ENCODE data around the gene OR51D1.

- no peak for TF ChIP-seq CTCF (IDR thresholded peaks at IDR 0.05; ENCODE audit: insufficient read depth, low read length)
- no peak for TF ChIP-seq GABPA (IDR thresholded peaks at IDR 0.05; ENCODE audit: low read depth)
- no peak for TF ChIP-seq POLR2AphosphoS5 (IDR thresholded peaks at IDR 0.05; ENCODE audit: low read depth)
- TF ChIP-seq REST (IDR thresholded peaks at IDR 0.05; ENCODE audit: insufficient replicate concordance, low read depth): no peak
- no peak for TF ChIP-seq SPI1 (IDR thresholded peaks at IDR 0.05; ENCODE audit: borderline replicate concordance, low read depth)
Observed at GRCh38 chr11:4593739-4594138, 43.5 kb upstream of the OR51D1 start, which contains the start of gene OR52I1.
